K562 (cell line): Measurements from ENCODE around the gene FCHO1. TPM values are rescaled to one million over a fixed set of nuclear protein-coding genes. Genes with fewer than 3 reads are reported as not detected.

ENCODE experiments used
- ATAC-seq: fragments of 200-7000 bp; cut with Tn5 transposase; 3 replicates; pipeline ENCODE4 v1.9.1; 2020; ENCODE audit warnings: moderate library complexity
- BruUV-seq: library from RNA; stranded (reverse); fragments of 400-500 nt; replicated peaks from 2 replicates; lab custom pipeline; 2021; lab: Mats Ljungman, UMichigan
- CTCF ChIA-PET: fragments of 300-600 bp; formaldehyde crosslinking; extraction: SDS; loops from one replicate; lab custom pipeline; 2021; ENCODE audit warnings: low intra/inter-chr PET ratio; lab: Yijun Ruan, JAX
- POLR2A ChIA-PET: fragments of 300-600, 350-650 bp; sonication (Branson Sonifier 250); formaldehyde crosslinking; extraction: SDS; loops from one replicate; lab custom pipeline; 2021; ENCODE audit warnings: antibody characterized with exemption, inconsistent platforms; lab: Yijun Ruan, JAX
- DNase-seq, 4 experiments: peaks; one replicate each; pipeline versions ENCODE4 v3.0.0 to v3.0.0-alpha.2; 2011 to 2018; ENCODE audit warnings: low spot score in 3 of 4, mixed read lengths in 3 of 4; ENCODE audit errors: extremely low read depth in 1 of 4
- FAIRE-seq: peaks from 2 replicates; lab custom pipeline; 2011; peaks lifted over from hg19 to GRCh38; lab: Jason Lieb, UNC
- H2AFZ ChIP-seq: 2 replicates; pipeline ENCODE4 v1.6.0; 2011; ENCODE audit warnings: low read depth, low read length, control low read depth, inconsistent platforms
- H3K27ac ChIP-seq: fragments of 200-600 bp; 3 replicates; pipeline ENCODE4 v1.8.0; 2011; ENCODE audit warnings: low read depth, mild to moderate bottlenecking, control low read depth, inconsistent platforms, low read length, moderate library complexity, mixed read lengths; ENCODE audit errors: extremely low read depth
- H3K27me3 ChIP-seq, 2 experiments: fragments of 300-600 bp in 1 of 2; 2 replicates in 1 of 2; 3 replicates in 1 of 2; pipeline versions ENCODE4 v1.6.0 to v1.8.0; 2011; ENCODE audit warnings: inconsistent platforms in 2 of 2, low read length in 2 of 2, mild to moderate bottlenecking in 1 of 2, mixed read lengths in 1 of 2, moderate library complexity in 1 of 2; ENCODE audit not compliant: control insufficient read depth in 2 of 2, insufficient read depth in 2 of 2
- H3K36me3 ChIP-seq: fragments of 300-600 bp; 3 replicates; pipeline ENCODE4 v1.8.0; 2011; ENCODE audit warnings: mild to moderate bottlenecking, low read length, inconsistent platforms; ENCODE audit not compliant: control insufficient read depth, insufficient read depth
- H3K4me1 ChIP-seq, 2 experiments: fragments of 200-600 bp in 1 of 2; replicated peaks in 1 of 2; 2 replicates in 1 of 2; 3 replicates in 1 of 2; pipeline versions ENCODE4 v1.5.1 to v1.8.0; 2011; ENCODE audit warnings: inconsistent platforms in 2 of 2, low read length in 2 of 2, mild to moderate bottlenecking in 1 of 2, mixed read lengths in 1 of 2, moderate library complexity in 1 of 2; ENCODE audit not compliant: control insufficient read depth in 2 of 2, insufficient read depth in 2 of 2
- H3K4me2 ChIP-seq: 2 replicates; pipeline ENCODE4 v1.6.1; 2011; ENCODE audit warnings: low read length, control low read depth, inconsistent platforms, mixed read lengths; ENCODE audit not compliant: insufficient read depth
- H3K4me3 ChIP-seq: fragments of 200-600 bp; sonication (generic), shearing (Covaris generic); 2 replicates; pipeline ENCODE4 v1.5.1; 2016; ENCODE audit warnings: control low read depth, inconsistent platforms
- H3K79me2 ChIP-seq: fragments of 200-600 bp; 3 replicates; pipeline ENCODE4 v1.8.0; 2011; ENCODE audit warnings: low read length, inconsistent platforms; ENCODE audit not compliant: control insufficient read depth, insufficient read depth
- H3K9ac ChIP-seq, 2 experiments: 2 replicates each; pipeline versions ENCODE4 v1.6.0 to v1.6.1; 2011; ENCODE audit warnings: low read depth in 2 of 2, low read length in 2 of 2, control low read depth in 1 of 2, inconsistent platforms in 1 of 2, mild to moderate bottlenecking in 1 of 2, mixed read lengths in 1 of 2; ENCODE audit not compliant: insufficient read depth in 1 of 2
- H3K9me1 ChIP-seq: one replicate; pipeline ENCODE4 v1.6.0; 2011; ENCODE audit warnings: inconsistent platforms, mild to moderate bottlenecking, low read length, moderate library complexity; ENCODE audit not compliant: control insufficient read depth, insufficient read depth
- H3K9me3 ChIP-seq: replicated peaks from 2 replicates; pipeline ENCODE4 v1.5.1; 2011; ENCODE audit warnings: low read depth, low read length, inconsistent platforms; ENCODE audit not compliant: control insufficient read depth, insufficient read depth
- H4K20me1 ChIP-seq: replicated peaks from 2 replicates; pipeline ENCODE4 v1.6.1; 2011; ENCODE audit warnings: low read length, inconsistent platforms, mixed read lengths; ENCODE audit not compliant: control insufficient read depth, insufficient read depth
- BCOR ChIP-seq: fragments of 450-650 bp; IDR thresholded peaks from 2 replicates; pipeline ENCODE4 v1.6.1; 2016
- BRD4 ChIP-seq: fragments of 200-600 bp; sonication (generic); IDR thresholded peaks from 2 replicates; pipeline ENCODE4 v1.6.1; 2017; ENCODE audit warnings: inconsistent platforms
- L3MBTL2 ChIP-seq: fragments of 450-650 bp; IDR thresholded peaks from 2 replicates; pipeline ENCODE4 v1.6.1; 2016; ENCODE audit warnings: mild to moderate bottlenecking, moderate library complexity
- RFX5 ChIP-seq: IDR thresholded peaks from 2 replicates; pipeline ENCODE4 v1.6.1; 2011; ENCODE audit warnings: low read depth, mild to moderate bottlenecking, improper control_type of control experiment, low read length
- ZNF121 ChIP-seq: sonication (generic); formaldehyde crosslinking; conservative IDR thresholded peaks from 2 replicates; pipeline ENCODE4 v1.8.0; 2022; ENCODE audit warnings: missing genetic modification reagents
- WGBS: fragments of 100-300 bp; shearing (Covaris generic); methylation state at CpG from one replicate; pipeline ENCODE4 v1.1.6; 2016; ENCODE audit warnings: low coverage, mixed read lengths; ENCODE audit not compliant: insufficient coverage; ENCODE audit errors: missing lambda C conversion rate; 5-methylcytosine and 5-hydroxymethylcytosine counted together
- in situ Hi-C: fragments of 300-500 bp; cut with MboI; formaldehyde crosslinking; loops from 4 replicates; pipeline ENCODE4 v1.15.0; 2018; ENCODE audit warnings: inconsistent platforms, mixed read lengths
- intact Hi-C: fragments of 100-400 bp; cut with micrococcal nuclease; formaldehyde crosslinking; loops from 2 replicates; pipeline ENCODE4 v1.14.2; 2022
- polyA plus RNA-seq, 8 experiments: library from polyadenylated mRNA; depleted of rRNA in 4 of 8; stranded (reverse) in 5 of 8; unstranded in 3 of 8; fragments of >200 nt; fragmentation: Nextera tagmentation in 2 of 8; fragmentation: Illumina TruSeq in 1 of 8; extraction: Ambion mirVana in 2 of 8; extraction: Trizol in 1 of 8; gene quantifications; 2 replicates each; pipeline versions ENCODE4 v1.2.1 to v1.2.3, GENCODE V29; 2011 to 2014; ENCODE audit warnings: inconsistent platforms in 1 of 8, missing spikeins in 1 of 8
- total RNA-seq, 7 experiments: library from RNA; depleted of rRNA in 6 of 7; stranded (reverse); fragments of >200 nt in 6 of 7; fragmentation: Illumina TruSeq in 2 of 7; extraction: Trizol in 2 of 7; gene quantifications; 2 replicates each; pipeline versions ENCODE4 v1.2.1 to v1.2.3, GENCODE V29; 2011 to 2021; ENCODE audit warnings: low replicate concordance in 1 of 7
- TF ChIP-seq, protein P1 (sequence below): sonication (generic); formaldehyde crosslinking; IDR thresholded peaks from 2 replicates; pipeline ENCODE4 v1.8.1; 2023; ENCODE audit warnings: mild to moderate bottlenecking, missing genetic modification reagents, moderate library complexity
- TF ChIP-seq, protein P2 (sequence below): fragments of 450-650 bp; formaldehyde crosslinking; IDR thresholded peaks from 2 replicates; pipeline ENCODE4 v1.4.0; 2020; ENCODE audit warnings: mild to moderate bottlenecking
- TF ChIP-seq, protein P3 (sequence below): fragments of 250-450 bp; sonication (Bioruptor Pico); IDR thresholded peaks from 2 replicates; pipeline ENCODE4 v1.8.0; 2022; ENCODE audit warnings: moderate library complexity, mild to moderate bottlenecking, inconsistent platforms

The FCHO1 gene
- total and polyA plus RNA-seq, 9 of the 15 experiments (the other 6 are each of a cell fraction or from before 2014, with no cell fraction given): 0.21 to 58.9 (median 18.3) TPM

GRCh38 chr19:17751912-17752273 is 616 bp downstream of the FCHO1 start (continued):
- TF ChIP-seq, protein P1, sequence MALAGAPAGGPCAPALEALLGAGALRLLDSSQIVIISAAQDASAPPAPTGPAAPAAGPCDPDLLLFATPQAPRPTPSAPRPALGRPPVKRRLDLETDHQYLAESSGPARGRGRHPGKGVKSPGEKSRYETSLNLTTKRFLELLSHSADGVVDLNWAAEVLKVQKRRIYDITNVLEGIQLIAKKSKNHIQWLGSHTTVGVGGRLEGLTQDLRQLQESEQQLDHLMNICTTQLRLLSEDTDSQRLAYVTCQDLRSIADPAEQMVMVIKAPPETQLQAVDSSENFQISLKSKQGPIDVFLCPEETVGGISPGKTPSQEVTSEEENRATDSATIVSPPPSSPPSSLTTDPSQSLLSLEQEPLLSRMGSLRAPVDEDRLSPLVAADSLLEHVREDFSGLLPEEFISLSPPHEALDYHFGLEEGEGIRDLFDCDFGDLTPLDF (CRISPR knock-in tag): no peak
- no peak for TF ChIP-seq BCOR
- TF ChIP-seq, protein P2, sequence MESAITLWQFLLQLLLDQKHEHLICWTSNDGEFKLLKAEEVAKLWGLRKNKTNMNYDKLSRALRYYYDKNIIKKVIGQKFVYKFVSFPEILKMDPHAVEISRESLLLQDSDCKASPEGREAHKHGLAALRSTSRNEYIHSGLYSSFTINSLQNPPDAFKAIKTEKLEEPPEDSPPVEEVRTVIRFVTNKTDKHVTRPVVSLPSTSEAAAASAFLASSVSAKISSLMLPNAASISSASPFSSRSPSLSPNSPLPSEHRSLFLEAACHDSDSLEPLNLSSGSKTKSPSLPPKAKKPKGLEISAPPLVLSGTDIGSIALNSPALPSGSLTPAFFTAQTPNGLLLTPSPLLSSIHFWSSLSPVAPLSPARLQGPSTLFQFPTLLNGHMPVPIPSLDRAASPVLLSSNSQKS (CRISPR knock-in tag): no peak

- H3K27ac ChIP-seq: peak overlapping the region; percentile 38; the same call in 2 of the 3 replicates
- H2AFZ ChIP-seq: no peak overlapping the region
- WGBS: 67% methylated on average over 6 of the region's 7 CpGs
- POLR2A ChIA-PET: interaction anchor here (0.7 to 1.3 kb wide), 5 partner anchors 9 to 136 kb away, joined by 3 read pairs; no protein-coding TSS in a partner anchor
- in situ Hi-C loops (no loop called here), intact Hi-C loops (no loop called here)
- peak; percentile 66 for FAIRE-seq
- no peaks in the 10 kb centered on the region for H3K9me3 ChIP-seq
- peaks cover 42% of the 10 kb centered on the region; the same call in 2 of the 3 replicates for H3K36me3 ChIP-seq
- ATAC-seq: no peak
- no peaks in the 10 kb centered on the region for H3K27me3 ChIP-seq
- no TSS peak for BruUV-seq
- TF ChIP-seq BRD4: no peak
- TF ChIP-seq BCOR: peak; percentile 7; the same call in 1 of the 2 replicates
- TF ChIP-seq, protein P3, sequence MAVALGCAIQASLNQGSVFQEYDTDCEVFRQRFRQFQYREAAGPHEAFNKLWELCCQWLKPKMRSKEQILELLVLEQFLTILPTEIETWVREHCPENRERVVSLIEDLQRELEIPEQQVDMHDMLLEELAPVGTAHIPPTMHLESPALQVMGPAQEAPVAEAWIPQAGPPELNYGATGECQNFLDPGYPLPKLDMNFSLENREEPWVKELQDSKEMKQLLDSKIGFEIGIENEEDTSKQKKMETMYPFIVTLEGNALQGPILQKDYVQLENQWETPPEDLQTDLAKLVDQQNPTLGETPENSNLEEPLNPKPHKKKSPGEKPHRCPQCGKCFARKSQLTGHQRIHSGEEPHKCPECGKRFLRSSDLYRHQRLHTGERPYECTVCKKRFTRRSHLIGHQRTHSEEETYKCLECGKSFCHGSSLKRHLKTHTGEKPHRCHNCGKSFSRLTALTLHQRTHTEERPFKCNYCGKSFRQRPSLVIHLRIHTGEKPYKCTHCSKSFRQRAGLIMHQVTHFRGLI (CRISPR knock-in tag): no peak
- no peak for TF ChIP-seq RFX5
- peak; percentile 91 for TF ChIP-seq ZNF121 (CRISPR knock-in tag)
- TF ChIP-seq L3MBTL2: no peak
- no peak for DNase-seq
- peak overlapping the region in 1 of 2 experiments; percentile 93; a peak in 1 of 4 replicates for H3K9ac ChIP-seq
- CTCF ChIA-PET: no interaction called here
- H3K4me3 ChIP-seq: no peak overlapping the region
- no peaks in the 10 kb centered on the region for H3K9me1 ChIP-seq
- H3K4me2 ChIP-seq: peak overlapping the region; percentile 6; the same call in 1 of the 2 replicates
- H3K4me1 ChIP-seq: peaks cover 13 to 40% of the 10 kb centered on the region in 2 experiments
- H3K79me2 ChIP-seq: peaks cover 46% of the 10 kb centered on the region
- no peaks in the 10 kb centered on the region; the same call in 1 of the 2 replicates for H4K20me1 ChIP-seq
These were observed 1.8 kb downstream of the FCHO1 start for GRCh38 chr19:17752865-17753639.
